EL (cell line): ENCODE measurements around the gene SPTSSB.

ENCODE experiments used
- DNase-seq: peaks from one replicate; pipeline ENCODE4 v3.0.0-alpha.2; 2016

The SPTSSB gene

DNA sequence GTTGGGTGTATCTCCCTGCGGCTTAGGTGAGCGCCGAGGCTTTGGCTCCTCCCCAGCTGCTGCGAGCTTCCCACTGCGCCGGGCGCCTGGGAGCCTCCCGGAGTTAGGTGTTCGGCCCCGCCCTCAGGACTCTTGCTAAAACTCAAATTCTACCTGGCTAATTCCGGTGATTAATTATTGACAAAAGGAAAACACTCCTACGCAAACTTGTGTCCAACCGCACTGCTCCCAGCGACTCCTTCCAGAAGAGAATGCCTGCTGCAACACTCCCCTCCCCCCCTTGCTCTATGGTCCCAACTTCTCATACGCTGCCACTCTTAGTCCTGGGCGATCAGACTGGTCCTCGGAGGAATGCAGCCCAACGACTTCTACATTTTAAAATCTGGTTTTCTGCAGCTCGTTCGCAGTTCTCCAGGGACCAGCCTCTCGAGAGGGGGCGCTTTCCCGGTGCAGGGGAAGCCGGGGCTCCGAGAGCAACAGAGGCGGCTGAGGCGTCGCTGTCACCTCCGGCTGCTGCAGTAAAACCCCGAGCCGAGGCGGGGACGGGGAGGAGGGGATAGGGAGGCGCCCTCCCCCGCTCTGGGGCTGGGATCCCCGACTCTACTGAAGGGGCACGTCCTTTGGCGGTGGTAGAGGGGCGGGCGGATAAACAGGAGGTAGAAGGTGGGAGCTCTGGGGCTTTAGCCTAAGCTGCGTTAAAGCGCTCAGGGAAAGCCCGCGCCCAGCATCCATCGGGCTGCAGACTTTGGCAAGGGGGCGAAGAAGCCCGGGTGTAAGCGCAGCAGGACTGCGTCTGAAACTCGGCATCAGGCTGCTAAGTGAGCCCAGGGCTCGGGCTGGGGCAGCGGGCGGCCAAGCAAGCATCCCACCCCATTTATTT lies at the start of gene SPTSSB:
TSS of gene SPTSSB (minus strand) at position 77 of the 880 bp plus-strand sequence. CDS start 25,194 bp downstream, outside the sequence.
- peak; percentile 32 for DNase-seq

GRCh38 chr3:161420746-161421145 lies 49.4 kb upstream of the SPTSSB start:
- no peak for DNase-seq

GRCh38 chr3:161419555-161420333 lies 48.4 kb upstream of the SPTSSB start:
- no peak for DNase-seq

DNA sequence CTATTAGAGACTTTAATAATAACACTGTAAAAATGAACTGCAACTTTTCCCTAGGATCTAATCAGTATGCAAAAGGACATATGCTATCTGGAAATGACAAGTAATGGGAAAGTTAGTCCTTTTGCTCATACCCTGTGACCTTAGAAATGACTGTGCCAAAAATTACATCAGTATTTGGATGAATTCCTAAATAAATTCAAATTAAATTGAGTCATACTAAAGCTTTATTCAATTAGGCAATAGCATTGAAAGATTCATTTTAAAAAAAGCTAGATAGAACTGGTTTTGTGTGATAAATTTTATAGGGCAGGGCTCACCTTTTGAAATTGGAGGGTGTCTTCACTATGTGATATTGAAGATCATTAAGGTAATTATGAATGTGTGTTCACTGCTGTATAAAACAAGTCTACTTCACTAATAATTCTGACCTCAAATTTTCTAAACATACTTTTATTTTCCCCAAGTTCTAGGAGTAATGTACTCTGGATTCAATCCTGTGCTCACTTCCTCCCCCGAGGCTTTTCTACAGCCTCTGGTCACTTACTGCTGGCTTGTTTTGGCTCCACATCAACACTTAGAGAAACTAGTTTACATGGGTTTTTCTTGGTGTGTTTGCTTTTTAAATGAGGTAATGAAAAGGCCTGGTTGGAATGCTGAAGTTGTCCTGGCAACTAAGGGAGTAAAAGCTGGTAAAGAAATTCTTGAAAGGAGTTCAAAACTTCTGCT lies 44.4 kb upstream of the SPTSSB start:
- peak; percentile 84 for DNase-seq

GRCh38 chr3:161414907-161415306 lies 43.6 kb upstream of the SPTSSB start:
- DNase-seq, result no peak

- no peak for DNase-seq
Observed at GRCh38 chr3:161413855-161414210, 42.5 kb upstream of the SPTSSB start.

GRCh38 chr3:161413127-161413854 lies 42.0 kb upstream of the SPTSSB start:
- DNase-seq, result peak; percentile 16

- DNase-seq, result peak; percentile 30
Observed at GRCh38 chr3:161412123-161412522, 40.8 kb upstream of the SPTSSB start.

- no peak for DNase-seq
Observed at GRCh38 chr3:161409858-161410257, 38.5 kb upstream of the SPTSSB start.

DNA sequence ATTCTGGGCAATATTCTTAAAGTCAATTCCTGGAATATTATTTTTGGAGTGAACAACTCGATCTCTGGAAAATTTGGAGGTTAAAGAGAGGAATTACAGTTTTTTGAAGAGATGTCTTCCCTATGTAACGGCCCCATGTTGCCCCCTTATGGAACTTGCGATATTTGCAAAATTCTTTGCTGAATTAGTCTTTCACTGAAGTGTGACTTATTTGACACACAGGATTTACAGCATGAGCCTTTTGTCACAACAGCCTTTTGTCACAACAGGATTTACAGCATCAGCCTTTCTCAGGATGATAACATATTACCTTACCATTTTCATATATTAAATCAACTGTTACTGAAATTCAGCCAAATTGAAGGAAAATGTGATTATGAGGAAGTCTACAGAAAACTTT lies 37.8 kb upstream of the SPTSSB start:
- DNase-seq, result peak; percentile 53

- no peak for DNase-seq
Observed at GRCh38 chr3:161406594-161407555, 35.6 kb upstream of the SPTSSB start.

GRCh38 chr3:161405836-161406235 lies 34.5 kb upstream of the SPTSSB start:
- DNase-seq, result no peak

DNA sequence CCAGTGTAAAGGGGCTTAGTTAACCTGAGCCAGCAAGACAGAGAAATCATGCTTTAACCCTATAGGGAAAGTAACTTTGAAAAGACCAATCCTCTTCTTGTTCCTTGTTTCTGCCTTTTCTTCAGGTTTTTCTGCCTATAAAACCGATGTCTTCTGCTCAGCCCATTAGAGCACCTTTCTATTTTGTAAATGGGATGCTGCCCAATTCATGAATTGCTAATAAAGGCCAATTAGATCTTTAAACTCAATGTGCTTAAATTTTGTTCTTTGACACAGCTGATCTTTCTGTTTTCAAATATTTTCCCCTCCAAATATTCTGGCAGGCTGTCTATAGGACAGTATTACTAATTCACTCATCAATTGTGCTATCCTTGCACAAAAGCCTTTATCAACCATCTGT lies 33.8 kb upstream of the SPTSSB start:
- no peak for DNase-seq

DNA sequence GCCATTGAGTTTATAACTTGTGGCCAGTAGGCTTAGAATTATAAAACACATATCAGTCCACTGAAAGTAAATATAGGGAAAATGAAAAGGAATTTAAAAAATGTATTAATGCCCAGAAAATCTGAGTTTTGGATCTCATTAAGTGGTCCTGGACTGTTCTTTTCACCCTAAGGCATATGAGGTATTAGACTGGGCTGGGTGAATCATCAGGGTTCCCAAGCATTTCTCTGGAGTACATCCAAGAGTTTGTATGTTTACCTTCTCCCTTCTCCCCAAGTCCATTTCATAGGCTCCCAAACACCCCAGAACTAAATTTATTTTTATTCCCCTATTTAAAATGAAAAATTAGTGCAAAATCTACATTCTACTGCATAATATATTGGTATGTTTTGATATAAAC lies 31.9 kb upstream of the SPTSSB start:
- peak; percentile 74 for DNase-seq

- DNase-seq, result peak; percentile 46
Observed at GRCh38 chr3:161401389-161401788, 30.1 kb upstream of the SPTSSB start.

DNA sequence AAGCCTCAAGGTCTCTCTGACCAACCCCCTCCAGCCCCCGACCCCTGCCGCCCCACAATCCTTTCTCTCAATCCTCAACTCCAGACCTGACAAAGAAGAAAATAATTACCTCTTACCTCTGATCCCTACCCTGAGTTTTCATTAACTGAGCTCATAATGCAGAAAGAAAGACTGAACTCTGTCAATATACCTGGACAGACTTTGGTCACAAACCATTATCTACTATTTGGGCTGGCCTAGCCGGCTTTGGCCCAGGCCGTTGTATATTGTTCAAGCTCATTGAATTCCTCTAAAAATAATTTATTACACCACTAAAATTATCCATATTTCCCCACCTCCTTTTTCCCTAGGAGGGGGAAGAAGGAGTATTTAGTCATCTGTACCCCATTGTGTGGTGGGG lies 29.3 kb upstream of the SPTSSB start:
- no peak for DNase-seq

- no peak for DNase-seq
Observed at GRCh38 chr3:161395115-161396012, 24.0 kb upstream of the SPTSSB start.

DNA sequence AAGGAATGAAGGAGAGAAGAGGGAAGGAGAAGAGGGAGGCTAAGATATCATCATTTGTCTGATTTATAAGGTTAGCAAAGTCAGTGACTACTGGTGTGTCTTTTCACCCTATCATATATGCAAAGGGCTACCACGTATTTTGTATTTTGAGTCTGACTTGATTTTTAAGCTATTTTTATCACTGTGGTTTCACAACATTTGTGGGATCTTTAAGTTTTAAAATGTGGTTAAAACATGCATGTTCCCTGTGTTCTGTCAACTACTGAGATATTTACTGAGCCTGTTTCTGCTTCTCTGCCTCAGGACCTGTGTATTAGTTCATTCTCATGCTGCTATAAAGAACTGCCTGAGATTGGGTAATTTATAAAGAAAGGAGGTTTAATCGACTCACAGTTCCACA lies 22.5 kb upstream of the SPTSSB start:
- DNase-seq, result no peak

- DNase-seq, result no peak
Observed at GRCh38 chr3:161393310-161393709, 22.0 kb upstream of the SPTSSB start.

DNA sequence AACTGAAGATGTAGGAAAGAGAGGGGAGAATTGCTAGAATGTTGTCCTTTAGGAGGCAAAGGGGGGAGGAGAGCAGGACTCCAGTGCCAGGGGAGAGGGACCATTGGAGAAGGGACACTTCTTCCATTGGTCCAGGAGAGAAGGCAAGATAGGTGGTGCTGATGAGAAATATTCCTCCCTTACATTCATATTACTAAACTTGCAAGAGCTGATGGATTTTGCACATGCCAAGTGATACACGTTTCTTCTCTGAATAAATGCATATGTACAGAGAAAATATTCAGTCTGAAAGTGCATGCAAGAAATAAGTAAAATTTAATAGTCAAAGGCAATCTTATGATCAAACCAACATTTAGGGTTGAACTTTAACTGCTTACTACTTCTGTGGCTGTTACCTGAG lies 21.5 kb upstream of the SPTSSB start:
- no peak for DNase-seq
